SK-N-SH (cell line): ENCODE results near the gene ROMO1. TPM values are rescaled to one million over a fixed set of nuclear protein-coding genes. Genes with fewer than 3 reads are reported as not detected.
"Not testable (repeated sequence)": the region's sequence is repeated elsewhere in the genome, so short reads cannot be mapped to it uniquely, and the experiment has no call there.

ENCODE experiments used
- CTCF ChIA-PET: fragments of 300-600, 350-600 bp; formaldehyde crosslinking; extraction: SDS; loops from one replicate; lab custom pipeline; 2021; lab: Yijun Ruan, JAX
- POLR2A ChIA-PET: fragments of 350-600 bp; sonication (Branson Sonifier 250); formaldehyde crosslinking; extraction: SDS; loops from one replicate; lab custom pipeline; 2020; ENCODE audit warnings: antibody characterized with exemption, inconsistent platforms; lab: Yijun Ruan, JAX
- DNase-seq: peaks from one replicate; pipeline ENCODE4 v3.0.0; 2012
- H2AFZ ChIP-seq: fragments of 200-600 bp; sonication (generic); 2 replicates; pipeline ENCODE4 v1.8.1; 2016; ENCODE audit warnings: antibody characterized with exemption, mild to moderate bottlenecking, low read depth
- H3F3A ChIP-seq: fragments of 200-600 bp; sonication (generic); replicated peaks from 2 replicates; pipeline ENCODE3; 2016; ENCODE audit warnings: antibody characterized with exemption, mild to moderate bottlenecking; ENCODE audit not compliant: insufficient read depth
- H3K27ac ChIP-seq, 2 experiments: fragments of 200-500 bp in 1 of 2; fragments of 200-600 bp in 1 of 2; sonication (Bioruptor generic) in 1 of 2; sonication (generic), shearing (Covaris generic) in 1 of 2; 2 replicates each; pipeline versions ENCODE4 v1.5.1 to v1.6.1; 2014 to 2016; ENCODE audit warnings: low read depth in 2 of 2, inconsistent platforms in 1 of 2, low read length in 1 of 2, mild to moderate bottlenecking in 1 of 2, mixed read lengths in 1 of 2
- H3K27me3 ChIP-seq: fragments of 200-600 bp; sonication (generic), shearing (Covaris generic); 2 replicates; pipeline ENCODE4 v1.6.1; 2016; ENCODE audit warnings: mixed run types; ENCODE audit not compliant: insufficient read depth
- H3K36me3 ChIP-seq, 2 experiments: fragments of 200-500 bp in 1 of 2; fragments of 200-600 bp in 1 of 2; sonication (Bioruptor generic) in 1 of 2; sonication (generic) in 1 of 2; replicated peaks in 1 of 2; 2 replicates each; pipeline versions ENCODE3 to v1.5.1; 2014 to 2016; ENCODE audit warnings: low read length in 1 of 2, mild to moderate bottlenecking in 1 of 2; ENCODE audit not compliant: insufficient read depth in 2 of 2, control insufficient read depth in 1 of 2
- H3K4me1 ChIP-seq, 2 experiments: fragments of 200-500 bp in 1 of 2; fragments of 200-600 bp in 1 of 2; sonication (Bioruptor generic) in 1 of 2; sonication (generic), shearing (Covaris generic) in 1 of 2; 2 replicates each; pipeline versions ENCODE4 v1.5.1 to v1.6.1; 2014 to 2016; ENCODE audit warnings: low read depth in 1 of 2, low read length in 1 of 2, mixed run types in 1 of 2; ENCODE audit not compliant: insufficient read depth in 2 of 2, control insufficient read depth in 1 of 2
- H3K4me2 ChIP-seq: fragments of 200-600 bp; sonication (generic), shearing (Covaris generic); 2 replicates; pipeline ENCODE4 v1.6.1; 2017; ENCODE audit warnings: mixed run types
- H3K4me3 ChIP-seq, 2 experiments: fragments of 200-500 bp in 1 of 2; fragments of 200-600 bp in 1 of 2; sonication (Bioruptor generic) in 1 of 2; sonication (generic), shearing (Covaris generic) in 1 of 2; 2 replicates each; pipeline versions ENCODE4 v1.5.1 to v1.8.1; 2014 to 2016; ENCODE audit warnings: low read depth in 2 of 2, inconsistent platforms in 1 of 2, low read length in 1 of 2, mild to moderate bottlenecking in 1 of 2, mixed read lengths in 1 of 2, moderate library complexity in 1 of 2
- H3K79me2 ChIP-seq: fragments of 200-600 bp; sonication (generic); 2 replicates; pipeline ENCODE4 v1.8.1; 2017; ENCODE audit warnings: mild to moderate bottlenecking; ENCODE audit not compliant: insufficient read depth
- H3K9ac ChIP-seq: fragments of 200-600 bp; sonication (generic); 2 replicates; pipeline ENCODE4 v1.6.1; 2017; ENCODE audit warnings: mixed run types
- H3K9me2 ChIP-seq: fragments of 200-600 bp; sonication (generic); 2 replicates; pipeline ENCODE4 v1.6.1; 2017; ENCODE audit warnings: mixed run types
- H3K9me3 ChIP-seq: fragments of 200-600 bp; sonication (generic); 2 replicates; pipeline ENCODE4 v1.6.1; 2017; ENCODE audit warnings: mixed run types, mild to moderate bottlenecking, moderate library complexity
- H4K20me1 ChIP-seq: fragments of 200-600 bp; sonication (generic); 2 replicates; pipeline ENCODE4 v1.6.1; 2017; ENCODE audit warnings: mild to moderate bottlenecking, mixed run types; ENCODE audit not compliant: insufficient read depth
- CHD2 ChIP-seq: fragments of 150-350 bp; IDR thresholded peaks from 2 replicates; pipeline ENCODE4 v1.6.1; 2018; ENCODE audit warnings: low read length; ENCODE audit not compliant: partially characterized antibody
- EZH2phosphoT487 ChIP-seq: fragments of 200-600 bp; sonication (generic); IDR thresholded peaks from 2 replicates; pipeline ENCODE4 v1.6.1; 2017; ENCODE audit warnings: low read depth, mixed run types, mild to moderate bottlenecking, antibody characterized with exemption, moderate library complexity, borderline replicate concordance
- FOSL2 ChIP-seq: IDR thresholded peaks from 2 replicates; pipeline ENCODE4 v1.4.0; 2012; ENCODE audit warnings: low read depth, mild to moderate bottlenecking, moderate library complexity, borderline replicate concordance
- FOXJ3 ChIP-seq: sonication (generic); formaldehyde crosslinking; IDR thresholded peaks from 2 replicates; pipeline ENCODE4 v1.5.1; 2020; ENCODE audit warnings: mild to moderate bottlenecking, missing genetic modification reagents
- MEF2A ChIP-seq: IDR thresholded peaks from 2 replicates; pipeline ENCODE4 v1.4.0; 2012; ENCODE audit warnings: low read depth, borderline replicate concordance
- MXI1 ChIP-seq: IDR thresholded peaks from 2 replicates; pipeline ENCODE4 v1.6.1; 2012; ENCODE audit warnings: mild to moderate bottlenecking, low read depth, low read length, improper control_type of control experiment
- POLR2AphosphoS5 ChIP-seq: IDR thresholded peaks from 2 replicates; pipeline ENCODE4 v1.6.1; 2012; ENCODE audit warnings: low read depth, low read length
- RAD21 ChIP-seq: IDR thresholded peaks from 2 replicates; pipeline ENCODE4 v1.6.1; 2012; ENCODE audit warnings: mild to moderate bottlenecking, low read length
- RCOR1 ChIP-seq: fragments of 150-350 bp; IDR thresholded peaks from 2 replicates; pipeline ENCODE4 v1.6.1; 2017; ENCODE audit warnings: antibody characterized with exemption, low read length
- SMC3 ChIP-seq: IDR thresholded peaks from 2 replicates; pipeline ENCODE4 v1.6.1; 2012; ENCODE audit warnings: low read depth, low read length, improper control_type of control experiment
- WGBS: methylation state at CpG from one replicate; pipeline ENCODE4 v1.1.6; 2017; ENCODE audit warnings: low lambda C conversion rate; 5-methylcytosine and 5-hydroxymethylcytosine counted together
- polyA plus RNA-seq, 3 experiments: library from polyadenylated mRNA; depleted of rRNA; stranded (reverse); fragments of >200 nt; gene quantifications; 2 replicates each; pipeline ENCODE4 v1.2.3, GENCODE V29; 2012
- TF ChIP-seq, protein P1 (sequence below): fragments of 200-600 bp; sonication (generic); IDR thresholded peaks from 2 replicates; pipeline ENCODE4 v1.6.1; 2017; ENCODE audit warnings: antibody characterized with exemption, mild to moderate bottlenecking, moderate library complexity
- TF ChIP-seq, protein P2 (sequence below): IDR thresholded peaks from 2 replicates; pipeline ENCODE4 v1.4.0; 2012; ENCODE audit warnings: low read depth
- TF ChIP-seq, protein P3 (sequence below): IDR thresholded peaks from 2 replicates; pipeline ENCODE4 v1.6.1; 2012; ENCODE audit warnings: mild to moderate bottlenecking, low read depth, low read length, moderate library complexity

The ROMO1 gene
- polyA plus RNA-seq, 1 of the 3 experiments (the other 2 are of a cell fraction): 1,273 TPM

DNA sequence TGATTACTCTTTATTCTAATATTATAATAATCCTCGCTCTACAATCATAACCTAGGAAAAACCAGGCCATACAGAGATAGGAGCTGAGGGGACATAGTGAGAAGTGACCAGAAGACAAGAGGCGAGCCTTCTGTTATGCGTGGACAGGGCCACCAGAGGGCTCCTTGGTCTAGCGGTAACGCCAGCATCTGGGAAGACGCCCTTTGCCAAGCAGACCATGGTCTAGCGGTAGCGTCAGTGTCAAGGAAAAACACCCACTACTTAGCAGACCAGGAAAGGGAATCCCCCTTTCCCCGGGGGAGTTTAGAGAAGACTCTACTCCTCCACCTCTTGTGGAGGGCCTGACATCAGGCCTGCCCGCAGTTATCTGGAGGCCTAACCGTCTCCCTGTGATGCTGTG, 12.3 kb upstream of the ROMO1 start:
- 83% methylated on average over 11 of the region's 11 CpGs for WGBS
- H3K4me3 ChIP-seq, H4K20me1 ChIP-seq, H3F3A ChIP-seq, POLR2A ChIA-PET, H2AFZ ChIP-seq, H3K4me1 ChIP-seq, H3K27ac ChIP-seq, H3K9me2 ChIP-seq, H3K4me2 ChIP-seq, H3K79me2 ChIP-seq, H3K27me3 ChIP-seq, H3K9me3 ChIP-seq, DNase-seq, H3K9ac ChIP-seq: not testable (repeated sequence)
- TF ChIP-seq SMC3: 0 out of 2 replicates have a peak, but pooled peaks have one; percentile 11
- TF ChIP-seq, protein P1, sequence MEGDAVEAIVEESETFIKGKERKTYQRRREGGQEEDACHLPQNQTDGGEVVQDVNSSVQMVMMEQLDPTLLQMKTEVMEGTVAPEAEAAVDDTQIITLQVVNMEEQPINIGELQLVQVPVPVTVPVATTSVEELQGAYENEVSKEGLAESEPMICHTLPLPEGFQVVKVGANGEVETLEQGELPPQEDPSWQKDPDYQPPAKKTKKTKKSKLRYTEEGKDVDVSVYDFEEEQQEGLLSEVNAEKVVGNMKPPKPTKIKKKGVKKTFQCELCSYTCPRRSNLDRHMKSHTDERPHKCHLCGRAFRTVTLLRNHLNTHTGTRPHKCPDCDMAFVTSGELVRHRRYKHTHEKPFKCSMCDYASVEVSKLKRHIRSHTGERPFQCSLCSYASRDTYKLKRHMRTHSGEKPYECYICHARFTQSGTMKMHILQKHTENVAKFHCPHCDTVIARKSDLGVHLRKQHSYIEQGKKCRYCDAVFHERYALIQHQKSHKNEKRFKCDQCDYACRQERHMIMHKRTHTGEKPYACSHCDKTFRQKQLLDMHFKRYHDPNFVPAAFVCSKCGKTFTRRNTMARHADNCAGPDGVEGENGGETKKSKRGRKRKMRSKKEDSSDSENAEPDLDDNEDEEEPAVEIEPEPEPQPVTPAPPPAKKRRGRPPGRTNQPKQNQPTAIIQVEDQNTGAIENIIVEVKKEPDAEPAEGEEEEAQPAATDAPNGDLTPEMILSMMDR: peak; percentile 42
- peak; percentile 34 for TF ChIP-seq RAD21
- CTCF ChIA-PET: interaction anchor here (1.0 kb wide), 1 partner anchor 86 kb away, joined by 4 read pairs; no protein-coding TSS in a partner anchor
- H3K36me3 ChIP-seq: peaks cover 3 to 36% of the 10 kb centered on the region in 2 experiments

- Histone ChIP-seq H2AFZ (no peak overlapping the region), H3K36me3 (peaks cover 7 to 57% of the 10 kb centered on the region in 2 experiments), H3K27me3 (no peaks in the 10 kb centered on the region), H3K4me1 (no peaks in the 10 kb centered on the region), H3K9me3 (no peaks in the 10 kb centered on the region), H4K20me1 (no peaks in the 10 kb centered on the region), H3K4me3 (no peak overlapping the region), H3K9me2 (no peaks in the 10 kb centered on the region), H3K4me2 (no peak overlapping the region), H3F3A (peaks cover 2% of the 10 kb centered on the region), H3K79me2 (no peaks in the 10 kb centered on the region), H3K9ac (no peak overlapping the region), H3K27ac (no peak overlapping the region)
- ChIA-PET CTCF (no interaction called here), POLR2A (no interaction called here)
- 90% methylated on average over 4 of the region's 4 CpGs for WGBS
- no peak for DNase-seq
- TF ChIP-seq FOSL2 (no peak), EZH2phosphoT487 (no peak), RAD21 (no peak), MEF2A (no peak), FOXJ3 (CRISPR knock-in tag) (no peak), POLR2AphosphoS5 (no peak), RCOR1 (no peak), CHD2 (no peak), MXI1 (no peak)
- TF ChIP-seq, protein P2, sequence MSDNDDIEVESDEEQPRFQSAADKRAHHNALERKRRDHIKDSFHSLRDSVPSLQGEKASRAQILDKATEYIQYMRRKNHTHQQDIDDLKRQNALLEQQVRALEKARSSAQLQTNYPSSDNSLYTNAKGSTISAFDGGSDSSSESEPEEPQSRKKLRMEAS: no peak
- TF ChIP-seq, protein P3, sequence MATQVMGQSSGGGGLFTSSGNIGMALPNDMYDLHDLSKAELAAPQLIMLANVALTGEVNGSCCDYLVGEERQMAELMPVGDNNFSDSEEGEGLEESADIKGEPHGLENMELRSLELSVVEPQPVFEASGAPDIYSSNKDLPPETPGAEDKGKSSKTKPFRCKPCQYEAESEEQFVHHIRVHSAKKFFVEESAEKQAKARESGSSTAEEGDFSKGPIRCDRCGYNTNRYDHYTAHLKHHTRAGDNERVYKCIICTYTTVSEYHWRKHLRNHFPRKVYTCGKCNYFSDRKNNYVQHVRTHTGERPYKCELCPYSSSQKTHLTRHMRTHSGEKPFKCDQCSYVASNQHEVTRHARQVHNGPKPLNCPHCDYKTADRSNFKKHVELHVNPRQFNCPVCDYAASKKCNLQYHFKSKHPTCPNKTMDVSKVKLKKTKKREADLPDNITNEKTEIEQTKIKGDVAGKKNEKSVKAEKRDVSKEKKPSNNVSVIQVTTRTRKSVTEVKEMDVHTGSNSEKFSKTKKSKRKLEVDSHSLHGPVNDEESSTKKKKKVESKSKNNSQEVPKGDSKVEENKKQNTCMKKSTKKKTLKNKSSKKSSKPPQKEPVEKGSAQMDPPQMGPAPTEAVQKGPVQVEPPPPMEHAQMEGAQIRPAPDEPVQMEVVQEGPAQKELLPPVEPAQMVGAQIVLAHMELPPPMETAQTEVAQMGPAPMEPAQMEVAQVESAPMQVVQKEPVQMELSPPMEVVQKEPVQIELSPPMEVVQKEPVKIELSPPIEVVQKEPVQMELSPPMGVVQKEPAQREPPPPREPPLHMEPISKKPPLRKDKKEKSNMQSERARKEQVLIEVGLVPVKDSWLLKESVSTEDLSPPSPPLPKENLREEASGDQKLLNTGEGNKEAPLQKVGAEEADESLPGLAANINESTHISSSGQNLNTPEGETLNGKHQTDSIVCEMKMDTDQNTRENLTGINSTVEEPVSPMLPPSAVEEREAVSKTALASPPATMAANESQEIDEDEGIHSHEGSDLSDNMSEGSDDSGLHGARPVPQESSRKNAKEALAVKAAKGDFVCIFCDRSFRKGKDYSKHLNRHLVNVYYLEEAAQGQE: no peak
Observed at GRCh38 chr20:35690265-35690664, 8.9 kb upstream of the ROMO1 start.
